SH-SY5Y (cell line): ENCODE data around the gene PDIA2.

ENCODE experiments used
- GATA2 ChIP-seq: IDR thresholded peaks from 2 replicates; pipeline ENCODE4 v1.6.1; 2011; ENCODE audit warnings: mild to moderate bottlenecking, low read depth, low read length
- GATA3 ChIP-seq: IDR thresholded peaks from 2 replicates; pipeline ENCODE4 v1.6.1; 2011; ENCODE audit warnings: low read depth, mild to moderate bottlenecking, low read length, moderate library complexity

DNA sequence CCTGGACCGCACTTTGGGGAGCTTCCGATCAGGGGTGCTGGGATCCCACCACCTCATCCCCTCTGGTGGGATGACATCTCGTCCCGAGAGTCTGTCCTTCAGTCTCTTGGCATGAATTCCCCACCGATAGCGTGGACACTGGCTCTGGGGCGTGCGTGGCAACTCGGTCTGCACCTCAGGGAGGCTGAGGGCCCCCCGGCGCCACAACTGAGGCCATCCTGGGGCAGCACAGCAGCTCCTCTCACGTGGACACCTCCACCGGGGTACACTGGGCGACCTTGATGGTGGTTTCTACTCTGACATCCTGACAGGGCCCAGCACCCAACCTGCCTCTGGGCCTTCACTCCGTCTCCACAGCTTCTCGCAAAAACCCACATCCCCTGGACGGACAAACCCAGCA, 8.6 kb downstream of the PDIA2 start:
- TF ChIP-seq GATA2 = no peak
- no peak for TF ChIP-seq GATA3
